ENCODE results near the gene TANC1.

Gene TANC1

DNA sequence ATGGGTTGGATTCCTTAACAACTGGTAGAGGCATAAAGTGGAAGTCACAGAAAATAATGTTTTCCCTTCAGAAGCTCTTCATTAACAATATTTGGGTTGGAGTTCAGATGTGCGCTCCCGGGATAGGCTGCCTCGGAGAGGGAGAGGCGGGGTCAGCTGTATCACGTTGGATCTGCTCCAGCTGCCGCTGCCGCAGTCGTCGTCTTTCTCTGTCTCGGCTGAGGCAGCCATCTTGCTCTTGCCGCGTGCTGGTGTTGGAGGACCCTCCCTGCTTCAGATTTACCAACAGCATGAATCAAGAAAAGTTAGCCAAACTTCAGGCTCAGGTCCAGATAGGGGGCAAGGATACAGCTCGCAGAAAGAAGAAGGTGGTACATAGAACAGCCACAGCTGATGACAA, 35.1 kb downstream of the TANC1 start:
- Histone ChIP-seq H3K9me3 (ENCODE audit: insufficient read depth, low read depth, low read length) (no peaks in the 10 kb centered on the region; the same call in 1 of the 2 replicates), H3K9ac (ENCODE audit: low read depth, low read length, poor library complexity, severe bottlenecking) (no peak overlapping the region), H3K79me2 (ENCODE audit: insufficient read depth, low read length) (no peaks in the 10 kb centered on the region), H3K9me2 (replicated peaks; ENCODE audit: low read depth, low read length) (no peaks in the 10 kb centered on the region), H3K36me3 (ENCODE audit: insufficient read depth, low read length) (no peaks in the 10 kb centered on the region), H3K4me1 (ENCODE audit: insufficient read depth, low read length, poor library complexity, severe bottlenecking) (peaks cover 10% of the 10 kb centered on the region), H2AFZ (ENCODE audit: low read length) (no peak overlapping the region), H3F3A (ENCODE audit: low read depth) (no peaks in the 10 kb centered on the region), H4K20me1 (ENCODE audit: insufficient read depth, low read length, poor library complexity, severe bottlenecking) (no peaks in the 10 kb centered on the region), H3K4me2 (ENCODE audit: low read depth, low read length, poor library complexity, severe bottlenecking) (no peak overlapping the region), H3K27me3 (ENCODE audit: insufficient read depth, low read length, poor library complexity, severe bottlenecking) (no peaks in the 10 kb centered on the region), H3K4me3 (ENCODE audit: low read length, poor library complexity, severe bottlenecking) (no peak overlapping the region)
- TF ChIP-seq, protein P1, sequence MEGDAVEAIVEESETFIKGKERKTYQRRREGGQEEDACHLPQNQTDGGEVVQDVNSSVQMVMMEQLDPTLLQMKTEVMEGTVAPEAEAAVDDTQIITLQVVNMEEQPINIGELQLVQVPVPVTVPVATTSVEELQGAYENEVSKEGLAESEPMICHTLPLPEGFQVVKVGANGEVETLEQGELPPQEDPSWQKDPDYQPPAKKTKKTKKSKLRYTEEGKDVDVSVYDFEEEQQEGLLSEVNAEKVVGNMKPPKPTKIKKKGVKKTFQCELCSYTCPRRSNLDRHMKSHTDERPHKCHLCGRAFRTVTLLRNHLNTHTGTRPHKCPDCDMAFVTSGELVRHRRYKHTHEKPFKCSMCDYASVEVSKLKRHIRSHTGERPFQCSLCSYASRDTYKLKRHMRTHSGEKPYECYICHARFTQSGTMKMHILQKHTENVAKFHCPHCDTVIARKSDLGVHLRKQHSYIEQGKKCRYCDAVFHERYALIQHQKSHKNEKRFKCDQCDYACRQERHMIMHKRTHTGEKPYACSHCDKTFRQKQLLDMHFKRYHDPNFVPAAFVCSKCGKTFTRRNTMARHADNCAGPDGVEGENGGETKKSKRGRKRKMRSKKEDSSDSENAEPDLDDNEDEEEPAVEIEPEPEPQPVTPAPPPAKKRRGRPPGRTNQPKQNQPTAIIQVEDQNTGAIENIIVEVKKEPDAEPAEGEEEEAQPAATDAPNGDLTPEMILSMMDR (conservative IDR thresholded peaks at IDR 0.05; ENCODE audit: low read length) = no peak
- TF ChIP-seq EZH2phosphoT487 (IDR thresholded peaks at IDR 0.05; ENCODE audit: borderline replicate concordance) = no peak

DNA sequence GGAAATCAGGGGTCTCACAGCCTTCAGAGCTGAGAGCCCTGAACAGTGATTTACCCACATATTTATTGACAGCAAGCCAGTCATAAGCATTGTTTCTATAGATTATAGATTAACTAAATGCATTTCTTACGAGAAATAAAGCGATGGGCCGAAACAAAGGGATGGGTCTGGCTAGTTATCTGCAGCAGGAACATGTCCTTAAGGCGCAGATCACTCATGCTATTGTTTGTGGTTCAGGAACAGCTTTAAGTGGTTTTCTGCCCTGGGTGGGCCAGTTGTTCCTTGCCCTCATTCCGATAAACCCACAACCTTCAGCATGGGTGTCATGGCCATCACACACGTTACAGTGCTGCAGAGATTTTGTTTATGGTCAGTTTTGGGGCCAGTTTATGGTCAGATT, 36.4 kb downstream of the TANC1 start:
- no peaks in the 10 kb centered on the region for H3K79me2 ChIP-seq (ENCODE audit: insufficient read depth, low read length)
- no peaks in the 10 kb centered on the region for H3K27me3 ChIP-seq (ENCODE audit: insufficient read depth, low read length, poor library complexity, severe bottlenecking)
- no peaks in the 10 kb centered on the region for H3K36me3 ChIP-seq (ENCODE audit: insufficient read depth, low read length)
- no peak overlapping the region for H3K4me3 ChIP-seq (ENCODE audit: low read length, poor library complexity, severe bottlenecking)
- H3K4me1 ChIP-seq (ENCODE audit: insufficient read depth, low read length, poor library complexity, severe bottlenecking) = no peaks in the 10 kb centered on the region
- H2AFZ ChIP-seq (ENCODE audit: low read length) = no peak overlapping the region
- TF ChIP-seq EZH2phosphoT487 (IDR thresholded peaks at IDR 0.05; ENCODE audit: borderline replicate concordance) = no peak
- TF ChIP-seq, protein P1 (conservative IDR thresholded peaks at IDR 0.05; ENCODE audit: low read length) = no peak
- H4K20me1 ChIP-seq (ENCODE audit: insufficient read depth, low read length, poor library complexity, severe bottlenecking) = no peaks in the 10 kb centered on the region
- H3K9me2 ChIP-seq (replicated peaks; ENCODE audit: low read depth, low read length) = no peaks in the 10 kb centered on the region
- H3K9ac ChIP-seq (ENCODE audit: low read depth, low read length, poor library complexity, severe bottlenecking) = no peak overlapping the region
- H3K4me2 ChIP-seq (ENCODE audit: low read depth, low read length, poor library complexity, severe bottlenecking) = no peak overlapping the region
- H3F3A ChIP-seq (ENCODE audit: low read depth) = no peaks in the 10 kb centered on the region
- no peaks in the 10 kb centered on the region; the same call in 1 of the 2 replicates for H3K9me3 ChIP-seq (ENCODE audit: insufficient read depth, low read depth, low read length)

DNA sequence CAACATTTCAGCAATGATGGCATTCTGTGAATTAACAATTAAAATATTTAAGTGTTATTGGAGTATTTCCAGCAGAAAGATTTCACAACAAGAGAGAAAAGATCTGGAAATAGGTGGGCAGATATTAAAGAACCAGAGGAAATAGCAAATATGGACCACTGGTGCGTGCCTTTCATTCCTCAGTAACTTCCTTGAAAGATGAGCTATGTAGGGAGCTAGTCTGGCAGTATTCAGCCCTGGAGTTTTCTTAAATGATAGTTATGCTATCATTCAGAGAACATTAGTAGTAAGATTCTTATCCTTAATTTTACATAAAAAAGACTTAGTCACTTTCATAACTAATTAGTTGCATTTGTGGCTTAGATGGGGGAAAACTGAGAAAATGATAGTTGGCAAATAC, 41.5 kb downstream of the TANC1 start:
- H3K9me2 ChIP-seq (replicated peaks; ENCODE audit: low read depth, low read length) = no peaks in the 10 kb centered on the region
- no peaks in the 10 kb centered on the region for H3K4me1 ChIP-seq (ENCODE audit: insufficient read depth, low read length, poor library complexity, severe bottlenecking)
- no peaks in the 10 kb centered on the region for H3K79me2 ChIP-seq (ENCODE audit: insufficient read depth, low read length)
- H3F3A ChIP-seq (ENCODE audit: low read depth) = no peaks in the 10 kb centered on the region
- no peaks in the 10 kb centered on the region for H3K36me3 ChIP-seq (ENCODE audit: insufficient read depth, low read length)
- no peak overlapping the region for H2AFZ ChIP-seq (ENCODE audit: low read length)
- no peaks in the 10 kb centered on the region for H3K27me3 ChIP-seq (ENCODE audit: insufficient read depth, low read length, poor library complexity, severe bottlenecking)
- no peak overlapping the region for H3K4me3 ChIP-seq (ENCODE audit: low read length, poor library complexity, severe bottlenecking)
- TF ChIP-seq, protein P1 (conservative IDR thresholded peaks at IDR 0.05; ENCODE audit: low read length) = no peak
- TF ChIP-seq EZH2phosphoT487 (IDR thresholded peaks at IDR 0.05; ENCODE audit: borderline replicate concordance) = no peak
- no peaks in the 10 kb centered on the region for H4K20me1 ChIP-seq (ENCODE audit: insufficient read depth, low read length, poor library complexity, severe bottlenecking)
- no peak overlapping the region for H3K4me2 ChIP-seq (ENCODE audit: low read depth, low read length, poor library complexity, severe bottlenecking)
- H3K9ac ChIP-seq (ENCODE audit: low read depth, low read length, poor library complexity, severe bottlenecking) = no peak overlapping the region
- H3K9me3 ChIP-seq (ENCODE audit: insufficient read depth, low read depth, low read length) = no peaks in the 10 kb centered on the region
